NCI-H2029 treated with DMSO at 0.1 percent for 48 hours (cell line): Measurements from ENCODE around the gene WNT3.

Experiments used
- DNase-seq: peaks from one replicate; lab custom pipeline; 2025; lab: John Stamatoyannopoulos, UW

WNT3 gene

GRCh38 chr17:46836500-46836899 is 18.0 kb upstream of the WNT3 start:
- no peak for DNase-seq

GRCh38 chr17:46834846-46835245 is 16.4 kb upstream of the WNT3 start:
- no peak for DNase-seq

GRCh38 chr17:46833840-46834208 is 15.3 kb upstream of the WNT3 start:
- DNase-seq: no peak

GRCh38 chr17:46832945-46833839 is 14.7 kb upstream of the WNT3 start:
- DNase-seq: peak; percentile 6

GRCh38 chr17:46832331-46832821 is 13.9 kb upstream of the WNT3 start:
- DNase-seq: no peak

GRCh38 chr17:46831573-46832330 is 13.3 kb upstream of the WNT3 start:
- DNase-seq: no peak

- DNase-seq: no peak
Measured at GRCh38 chr17:46827274-46827673, 8.8 kb upstream of the WNT3 start.

- no peak for DNase-seq
Measured at GRCh38 chr17:46826116-46826515, 7.6 kb upstream of the WNT3 start.

GRCh38 chr17:46823657-46824056 is 5.2 kb upstream of the WNT3 start:
- no peak for DNase-seq

GRCh38 chr17:46822388-46822921 is 4.0 kb upstream of the WNT3 start:
- peak; percentile 21 for DNase-seq

GRCh38 chr17:46821482-46822387 is 3.2 kb upstream of the WNT3 start:
- no peak for DNase-seq

GRCh38 chr17:46820592-46821450 is 2.3 kb upstream of the WNT3 start:
- no peak for DNase-seq

GRCh38 chr17:46819906-46820351 is 1.4 kb upstream of the WNT3 start:
- no peak for DNase-seq

GRCh38 chr17:46818929-46819859 is 702 bp upstream of the WNT3 start:
- no peak for DNase-seq

GRCh38 chr17:46817901-46818209 is 637 bp downstream of the WNT3 start:
- no peak for DNase-seq

- DNase-seq: no peak
Measured at GRCh38 chr17:46817151-46817900, 1.2 kb downstream of the WNT3 start.

GRCh38 chr17:46815474-46816353 is 2.8 kb downstream of the WNT3 start:
- no peak for DNase-seq

- DNase-seq: no peak
Measured at GRCh38 chr17:46814446-46814845, 4.0 kb downstream of the WNT3 start.
